Fibroblast of villous mesenchyme (primary cell): ENCODE data around the gene EIF4E1B. TPM values are rescaled to one million over a fixed set of nuclear protein-coding genes. Genes with fewer than 3 reads are reported as not detected.

Experiments
- DNase-seq: peaks from one replicate; pipeline ENCODE4 v3.0.0-alpha.2; 2010; ENCODE audit warnings: low read depth
- H3K4me3 ChIP-seq: 2 replicates; pipeline ENCODE4 v1.5.1; 2011; ENCODE audit warnings: low read depth, mild to moderate bottlenecking, low read length
- total RNA-seq: library from RNA; depleted of rRNA; stranded (reverse); fragments of >200 nt; gene quantifications from 2 replicates; pipeline ENCODE4 v1.2.3, GENCODE V29; 2012
- TF ChIP-seq, protein P1 (sequence below): IDR thresholded peaks from 2 replicates; pipeline ENCODE4 v1.5.1; 2012; ENCODE audit warnings: low read depth, mild to moderate bottlenecking, low read length; ENCODE audit not compliant: insufficient read depth

The EIF4E1B gene
- total RNA-seq, 1 donor = not detected

DNA sequence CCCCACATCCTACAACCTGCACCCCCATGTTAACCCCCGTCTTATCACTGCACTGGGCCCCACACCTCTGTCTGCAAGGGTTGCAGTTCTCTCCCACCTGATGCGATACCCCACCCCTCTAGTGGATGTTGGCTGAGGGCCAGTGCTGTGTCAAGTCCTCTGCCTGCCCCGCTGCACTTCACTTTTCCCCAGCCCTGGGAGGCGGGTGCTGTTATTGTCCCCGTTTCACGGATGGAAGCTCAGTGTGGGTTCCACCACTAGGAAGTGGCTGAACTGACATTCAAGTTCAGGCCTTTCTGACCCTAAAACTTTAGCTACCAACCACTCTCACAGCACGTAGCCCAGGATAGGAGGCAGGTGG is 3.6 kb upstream of the EIF4E1B start:
- TF ChIP-seq, protein P1, sequence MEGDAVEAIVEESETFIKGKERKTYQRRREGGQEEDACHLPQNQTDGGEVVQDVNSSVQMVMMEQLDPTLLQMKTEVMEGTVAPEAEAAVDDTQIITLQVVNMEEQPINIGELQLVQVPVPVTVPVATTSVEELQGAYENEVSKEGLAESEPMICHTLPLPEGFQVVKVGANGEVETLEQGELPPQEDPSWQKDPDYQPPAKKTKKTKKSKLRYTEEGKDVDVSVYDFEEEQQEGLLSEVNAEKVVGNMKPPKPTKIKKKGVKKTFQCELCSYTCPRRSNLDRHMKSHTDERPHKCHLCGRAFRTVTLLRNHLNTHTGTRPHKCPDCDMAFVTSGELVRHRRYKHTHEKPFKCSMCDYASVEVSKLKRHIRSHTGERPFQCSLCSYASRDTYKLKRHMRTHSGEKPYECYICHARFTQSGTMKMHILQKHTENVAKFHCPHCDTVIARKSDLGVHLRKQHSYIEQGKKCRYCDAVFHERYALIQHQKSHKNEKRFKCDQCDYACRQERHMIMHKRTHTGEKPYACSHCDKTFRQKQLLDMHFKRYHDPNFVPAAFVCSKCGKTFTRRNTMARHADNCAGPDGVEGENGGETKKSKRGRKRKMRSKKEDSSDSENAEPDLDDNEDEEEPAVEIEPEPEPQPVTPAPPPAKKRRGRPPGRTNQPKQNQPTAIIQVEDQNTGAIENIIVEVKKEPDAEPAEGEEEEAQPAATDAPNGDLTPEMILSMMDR = no peak
- DNase-seq = no peak
- H3K4me3 ChIP-seq = no peak overlapping the region

DNA sequence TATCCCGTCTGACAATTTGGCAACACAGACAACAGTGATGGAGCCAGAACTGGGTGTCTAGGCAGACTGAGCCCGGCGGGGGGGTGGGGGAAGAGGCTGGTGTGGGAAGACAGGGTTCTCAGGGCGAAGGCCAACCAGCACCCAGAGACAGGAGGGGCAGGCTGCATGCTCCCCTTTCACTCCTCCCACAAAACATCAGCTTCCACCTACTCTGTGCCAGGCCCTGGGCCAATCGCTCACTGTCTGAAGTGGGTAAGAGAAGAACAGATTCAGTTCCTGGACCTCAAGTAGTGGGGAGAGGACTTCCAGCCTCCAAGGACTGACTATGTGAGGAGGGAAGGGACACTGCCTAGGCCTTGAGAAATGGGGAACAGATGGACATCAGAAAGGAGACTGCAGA is 2.9 kb upstream of the EIF4E1B start:
- H3K4me3 ChIP-seq = no peak overlapping the region
- DNase-seq = no peak
- TF ChIP-seq, protein P1 = no peak

GRCh38 chr5:176628406-176629228 is 1.9 kb upstream of the EIF4E1B start:
- no peak overlapping the region for H3K4me3 ChIP-seq
- no peak for DNase-seq
- TF ChIP-seq, protein P1 = no peak

- no peak overlapping the region for H3K4me3 ChIP-seq
- TF ChIP-seq, protein P1 = no peak
- no peak for DNase-seq
These were observed 1.1 kb upstream of the EIF4E1B start for GRCh38 chr5:176629317-176629852.

DNA sequence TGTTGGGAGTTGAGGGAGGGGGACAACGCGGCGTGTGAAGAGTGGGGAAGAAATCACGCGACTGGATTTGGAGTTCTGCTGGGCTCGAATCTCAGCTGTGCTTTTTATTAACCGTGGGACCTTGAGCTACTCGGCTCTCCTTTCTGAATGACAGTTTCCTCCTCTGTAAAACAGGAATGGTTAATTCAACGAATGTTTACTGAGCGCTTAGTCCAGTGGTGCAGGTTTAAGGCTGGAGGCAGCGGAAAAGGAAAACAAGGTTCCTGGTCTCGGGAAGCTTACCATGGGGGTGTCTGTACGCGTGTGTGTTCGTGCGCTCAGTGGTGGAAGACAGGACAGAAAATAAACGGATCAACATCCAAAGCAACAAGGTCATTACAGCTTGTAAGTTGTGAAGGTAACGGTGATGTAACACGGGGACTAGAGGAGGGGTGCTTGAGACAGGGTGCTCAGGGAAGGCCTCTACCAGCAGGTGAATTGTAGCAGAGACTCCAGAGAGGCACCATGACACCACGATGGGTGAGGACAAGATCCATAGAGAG is 277 bp downstream of the EIF4E1B start:
- TF ChIP-seq, protein P1 = no peak
- H3K4me3 ChIP-seq = peak overlapping the region; percentile 47
- no peak for DNase-seq

DNA sequence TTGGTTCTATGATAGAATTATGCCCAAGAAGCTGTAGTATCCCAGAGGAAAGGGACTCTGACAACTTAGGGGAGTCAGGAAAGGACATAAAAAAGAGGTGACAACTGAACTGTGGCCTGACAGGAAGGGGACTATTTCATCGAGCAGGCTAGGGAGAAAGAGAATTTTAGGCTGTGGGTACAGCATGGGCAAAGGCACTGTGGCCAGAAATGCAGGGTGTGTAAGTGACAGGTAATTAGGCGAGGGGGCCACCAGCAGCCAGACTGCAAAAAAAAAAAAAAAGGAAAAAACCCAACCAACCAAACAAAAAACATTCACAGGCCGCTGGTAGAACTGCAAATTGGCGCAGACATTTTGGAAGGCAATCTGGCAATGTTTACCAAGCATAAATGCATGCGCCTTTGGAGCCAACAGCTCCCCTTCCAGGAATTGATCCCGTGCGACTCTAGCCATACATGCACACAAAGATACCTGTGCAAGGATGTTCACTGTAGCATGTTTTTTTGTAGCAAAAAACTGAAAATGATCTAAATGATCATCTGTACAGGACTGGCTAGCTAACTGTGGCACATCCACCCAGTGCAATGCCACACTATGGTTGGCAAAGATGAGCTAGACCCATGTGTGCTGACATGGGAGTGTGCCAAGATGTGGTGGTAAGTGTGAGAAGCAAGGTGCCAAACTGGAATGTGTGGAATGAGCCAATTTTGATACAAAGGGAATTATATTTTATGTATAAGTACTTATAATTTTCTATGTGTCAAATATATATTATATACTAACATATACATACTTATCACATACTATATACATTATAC is 1.1 kb downstream of the EIF4E1B start:
- TF ChIP-seq, protein P1 = no peak
- no peak for DNase-seq
- no peak overlapping the region for H3K4me3 ChIP-seq
